Measurements from ENCODE around the gene KSR2. TPM values are rescaled to one million over a fixed set of nuclear protein-coding genes. Genes with fewer than 3 reads are reported as not detected.

KSR2 gene
- total RNA-seq, 1 experiment from 2014 or later, result 1.3 TPM

- no peaks in the 10 kb centered on the region; the same call in 1 of the 2 replicates for H3K4me1 ChIP-seq (ENCODE audit: insufficient read depth, low read length)
- H3K9me3 ChIP-seq (ENCODE audit: control insufficient read depth, low read depth, low read length), result no peaks in the 10 kb centered on the region
- no peaks in the 10 kb centered on the region for H3K27me3 ChIP-seq (ENCODE audit: insufficient read depth, low read length)
- H2BK120ac ChIP-seq (ENCODE audit: low read depth, low read length, poor library complexity, severe bottlenecking), result no peak overlapping the region
- H3K4me1 Mint-ChIP-seq, result peaks cover 4% of the 10 kb centered on the region in 2 experiments; a peak in 3 of 4 replicates
- no peak overlapping the region for H3K4ac ChIP-seq (ENCODE audit: low read depth, low read length)
- no peak overlapping the region for H3T11ph ChIP-seq (ENCODE audit: low read length)
- H4K5ac ChIP-seq (ENCODE audit: insufficient read length, low read depth, low read length), result no peak overlapping the region
- H4K8ac ChIP-seq (replicated peaks; ENCODE audit: insufficient read length, low read depth, low read length), result no peak overlapping the region
- no CpG with 5 or more reads among the region's 5 CpGs for WGBS (ENCODE audit: extremely low coverage, insufficient read length, low lambda C conversion rate)
- H2BK12ac ChIP-seq (ENCODE audit: insufficient read length, low read depth, low read length), result no peak overlapping the region
- H3K23me2 ChIP-seq (ENCODE audit: insufficient read length, low read depth, low read length, poor library complexity, severe bottlenecking), result no peaks in the 10 kb centered on the region
- H2AK5ac ChIP-seq (ENCODE audit: insufficient read length, low read length), result no peak overlapping the region
- DNase-seq, result no peak
- no peak overlapping the region for H2BK5ac ChIP-seq (ENCODE audit: insufficient read length, low read length)
- no peak overlapping the region for H2BK15ac ChIP-seq (ENCODE audit: low read depth, low read length)
- H3K9ac ChIP-seq (ENCODE audit: extremely low read depth, insufficient read length, low read length), result no peak overlapping the region
- no peak overlapping the region for H3K18ac ChIP-seq (ENCODE audit: insufficient read length, low read depth, low read length)
- no peak overlapping the region for H3K23ac ChIP-seq (ENCODE audit: insufficient read length, low read depth, low read length)
- no peak overlapping the region for H3K56ac ChIP-seq (ENCODE audit: insufficient read length, low read depth, low read length)
- no peak overlapping the region for H3K14ac ChIP-seq (ENCODE audit: insufficient read depth, low read length)
- H3K4me3 Mint-ChIP-seq, result no peak overlapping the region
- H2BK20ac ChIP-seq (ENCODE audit: low read depth, low read length, poor library complexity, severe bottlenecking), result no peak overlapping the region
- H3K79me1 ChIP-seq (ENCODE audit: insufficient read depth, low read depth, low read length, poor library complexity, severe bottlenecking), result no peaks in the 10 kb centered on the region
- H3K9me3 Mint-ChIP-seq, result peaks cover 0 to 3% of the 10 kb centered on the region in 2 experiments; a peak in 2 of 5 replicates
- no peak overlapping the region for H2AFZ ChIP-seq (ENCODE audit: low read length)
- H3K27ac Mint-ChIP-seq, result no peak overlapping the region; a peak in 1 of 7 replicates
- H3K4me2 ChIP-seq (ENCODE audit: insufficient read depth, insufficient read length, low read length), result no peak overlapping the region
- H3K36me3 Mint-ChIP-seq (ENCODE audit: insufficient read depth in 1 of 3, low read depth in 3 of 3), result peaks cover 0 to 5% (median 0%) of the 10 kb centered on the region in 3 experiments; a peak in 2 of 7 replicates
- no peaks in the 10 kb centered on the region for H3K79me2 ChIP-seq (ENCODE audit: insufficient read depth, low read length)
- H3K27me3 Mint-ChIP-seq (ENCODE audit: low read depth), result no peaks in the 10 kb centered on the region; the same call in 1 of the 2 replicates
- TF ChIP-seq CTCF (conservative IDR thresholded peaks at IDR 0.05), result no peak
- no peak overlapping the region for H4K91ac ChIP-seq (ENCODE audit: insufficient read length, low read depth, low read length)
- H3K27ac ChIP-seq (ENCODE audit: insufficient read length, low read depth, low read length), result no peak overlapping the region
- H4K20me1 ChIP-seq (ENCODE audit: control insufficient read depth, insufficient read depth, insufficient read length), result no peaks in the 10 kb centered on the region
Measured at GRCh38 chr12:117908411-117908810, 60.4 kb downstream of the KSR2 start.

Measured in H9 (cell line).